Nephron (organoid): ENCODE data around the gene TIFAB.

Source experiments
- H3K27ac Mint-ChIP-seq, 3 experiments: 2 replicates each; pipeline ENCODE4 v1.8.0; 2020; ENCODE audit warnings: mixed read lengths in 3 of 3, mild to moderate bottlenecking in 2 of 3, moderate library complexity in 1 of 3
- H3K27me3 Mint-ChIP-seq: 2 replicates; pipeline ENCODE4 v1.8.0; 2021; ENCODE audit warnings: low read depth, mild to moderate bottlenecking, moderate library complexity, mixed read lengths
- H3K36me3 Mint-ChIP-seq: 2 replicates; pipeline ENCODE4 v1.8.0; 2020; ENCODE audit warnings: low read depth, mixed read lengths
- H3K4me1 Mint-ChIP-seq: 2 replicates; pipeline ENCODE4 v1.8.0; 2020; ENCODE audit warnings: mixed read lengths
- H3K4me3 Mint-ChIP-seq, 3 experiments: 2 replicates each; pipeline ENCODE4 v1.8.0; 2020; ENCODE audit warnings: mild to moderate bottlenecking in 3 of 3, mixed read lengths in 3 of 3, moderate library complexity in 2 of 3
- H3K9me3 Mint-ChIP-seq: 2 replicates; pipeline ENCODE4 v1.8.0; 2020; ENCODE audit warnings: mixed read lengths
- TF ChIP-seq, protein P1 (sequence below), 3 experiments: fragments of 200-600 bp; sonication (generic); IDR thresholded peaks; one replicate each; pipeline ENCODE4 v1.5.0; 2021; ENCODE audit warnings: antibody characterized with exemption in 3 of 3; ENCODE audit not compliant: unreplicated experiment in 3 of 3

TIFAB gene

GRCh38 chr5:135465391-135466122, 13.4 kb upstream of the TIFAB start:
- Mint-ChIP-seq H3K36me3 (no peaks in the 10 kb centered on the region), H3K4me1 (peaks cover 5% of the 10 kb centered on the region), H3K27me3 (peaks cover 92% of the 10 kb centered on the region), H3K9me3 (no peaks in the 10 kb centered on the region), H3K27ac (no peak overlapping the region), H3K4me3 (no peak overlapping the region)
- TF ChIP-seq, protein P1, sequence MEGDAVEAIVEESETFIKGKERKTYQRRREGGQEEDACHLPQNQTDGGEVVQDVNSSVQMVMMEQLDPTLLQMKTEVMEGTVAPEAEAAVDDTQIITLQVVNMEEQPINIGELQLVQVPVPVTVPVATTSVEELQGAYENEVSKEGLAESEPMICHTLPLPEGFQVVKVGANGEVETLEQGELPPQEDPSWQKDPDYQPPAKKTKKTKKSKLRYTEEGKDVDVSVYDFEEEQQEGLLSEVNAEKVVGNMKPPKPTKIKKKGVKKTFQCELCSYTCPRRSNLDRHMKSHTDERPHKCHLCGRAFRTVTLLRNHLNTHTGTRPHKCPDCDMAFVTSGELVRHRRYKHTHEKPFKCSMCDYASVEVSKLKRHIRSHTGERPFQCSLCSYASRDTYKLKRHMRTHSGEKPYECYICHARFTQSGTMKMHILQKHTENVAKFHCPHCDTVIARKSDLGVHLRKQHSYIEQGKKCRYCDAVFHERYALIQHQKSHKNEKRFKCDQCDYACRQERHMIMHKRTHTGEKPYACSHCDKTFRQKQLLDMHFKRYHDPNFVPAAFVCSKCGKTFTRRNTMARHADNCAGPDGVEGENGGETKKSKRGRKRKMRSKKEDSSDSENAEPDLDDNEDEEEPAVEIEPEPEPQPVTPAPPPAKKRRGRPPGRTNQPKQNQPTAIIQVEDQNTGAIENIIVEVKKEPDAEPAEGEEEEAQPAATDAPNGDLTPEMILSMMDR (IDR thresholded peaks at IDR 0.05; ENCODE audit: unreplicated experiment in 3 of 3), result no peak

DNA sequence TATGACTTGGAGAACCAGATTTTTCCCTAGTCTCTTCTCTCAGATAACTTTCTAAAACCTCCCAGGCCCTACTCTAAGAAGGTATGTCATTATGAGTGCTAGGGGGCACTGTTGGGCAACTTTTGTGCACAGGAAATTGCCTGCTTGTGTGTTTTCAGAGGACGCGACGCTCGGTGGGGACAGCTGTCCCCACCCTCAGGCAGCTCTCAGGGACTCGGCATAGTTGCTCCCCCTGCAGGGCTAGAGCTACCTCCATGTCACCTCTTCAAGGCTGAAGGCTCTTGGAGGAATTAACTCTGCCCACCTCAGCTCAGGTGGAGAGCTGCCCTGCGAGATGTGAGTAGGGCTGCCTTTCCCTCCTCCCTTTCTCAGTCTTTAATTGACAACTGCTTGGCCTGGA, 10.2 kb upstream of the TIFAB start:
- TF ChIP-seq, protein P1 (IDR thresholded peaks at IDR 0.05; ENCODE audit: unreplicated experiment in 3 of 3), result peak; percentile 29 to 63 (median 46)
- Mint-ChIP-seq H3K27me3 (peaks cover 80% of the 10 kb centered on the region), H3K27ac (no peak overlapping the region), H3K4me1 (peaks cover 13% of the 10 kb centered on the region), H3K9me3 (no peaks in the 10 kb centered on the region), H3K4me3 (no peak overlapping the region), H3K36me3 (no peaks in the 10 kb centered on the region)

DNA sequence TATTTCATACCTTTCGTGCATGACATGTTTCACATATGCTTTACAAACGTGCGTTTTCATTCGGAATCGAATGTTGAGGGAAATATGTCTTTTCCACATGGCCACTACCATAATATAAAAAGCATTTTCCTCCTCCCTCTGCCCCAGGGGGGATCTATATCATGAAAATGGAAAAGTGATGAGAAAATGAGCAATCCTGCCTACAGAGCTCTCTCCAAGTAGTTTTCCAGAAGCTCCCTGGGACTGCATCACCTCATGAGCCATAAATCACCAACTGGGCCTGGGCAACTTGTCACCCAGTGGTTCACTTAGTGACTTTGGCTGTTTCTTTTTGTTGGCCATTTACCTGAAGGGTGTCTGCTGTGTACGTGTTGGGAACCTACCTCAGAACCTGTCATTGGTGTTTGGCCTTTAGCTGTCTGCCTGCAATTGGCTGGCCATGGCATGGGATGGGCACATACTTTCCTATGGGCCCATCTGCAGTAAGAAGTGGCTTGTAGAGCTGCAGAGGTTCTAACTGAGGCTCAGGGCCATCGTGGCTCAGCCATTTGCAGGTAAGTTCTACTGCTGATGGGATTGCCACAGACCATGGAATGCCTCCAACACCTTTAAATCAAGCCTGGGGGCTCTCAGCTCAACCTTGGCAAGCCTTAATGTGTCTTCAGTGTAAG, 9.5 kb upstream of the TIFAB start:
- H3K4me3 Mint-ChIP-seq, result no peak overlapping the region
- H3K27me3 Mint-ChIP-seq, result peaks cover 78% of the 10 kb centered on the region
- H3K4me1 Mint-ChIP-seq, result peaks cover 13% of the 10 kb centered on the region
- H3K27ac Mint-ChIP-seq, result peak overlapping the region in 1 of 3 experiments; percentile 8
- H3K36me3 Mint-ChIP-seq, result no peaks in the 10 kb centered on the region
- TF ChIP-seq, protein P1 (IDR thresholded peaks at IDR 0.05; ENCODE audit: unreplicated experiment in 3 of 3), result no peak
- no peaks in the 10 kb centered on the region for H3K9me3 Mint-ChIP-seq

DNA sequence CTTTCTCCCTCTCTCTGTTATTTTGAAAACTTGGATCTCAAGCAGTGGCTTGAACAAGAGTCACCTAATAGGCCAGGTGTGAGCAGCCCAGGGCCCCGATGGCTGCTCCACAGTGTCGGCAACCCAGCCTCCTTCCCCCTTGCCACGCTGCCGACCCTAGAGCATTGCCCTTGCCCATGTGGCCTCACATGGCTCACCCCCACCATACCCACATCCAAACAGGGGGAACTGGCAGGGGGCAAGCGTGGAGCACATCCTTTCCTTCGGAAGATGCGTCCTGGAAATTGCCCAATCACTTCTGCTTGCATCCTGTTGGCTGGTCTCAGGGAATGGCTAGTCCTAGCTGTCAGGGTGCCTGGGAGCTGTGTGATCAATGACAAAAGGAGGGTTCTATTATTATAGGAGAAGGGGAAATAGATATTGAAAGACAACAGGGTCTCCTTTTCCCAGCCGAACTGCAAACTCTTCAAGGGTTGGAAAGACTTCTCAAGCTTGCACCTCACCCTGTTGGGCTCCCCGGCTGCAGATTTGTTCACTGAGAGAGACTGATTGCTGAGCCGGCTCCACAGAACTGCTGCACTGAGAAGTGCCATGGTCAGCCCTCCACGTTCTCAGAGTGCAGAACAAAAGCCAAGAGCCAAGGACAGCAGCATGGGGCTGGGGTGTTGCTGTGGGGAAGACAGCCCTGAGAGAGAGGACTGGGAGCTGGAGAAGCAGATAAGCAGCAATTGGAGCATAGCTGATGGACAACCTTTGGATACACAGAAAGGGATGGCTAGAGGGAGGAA, 8.3 kb upstream of the TIFAB start:
- Mint-ChIP-seq H3K4me3 (no peak overlapping the region), H3K27ac (no peak overlapping the region), H3K27me3 (peaks cover 72% of the 10 kb centered on the region), H3K4me1 (peaks cover 7% of the 10 kb centered on the region), H3K9me3 (no peaks in the 10 kb centered on the region), H3K36me3 (no peaks in the 10 kb centered on the region)
- TF ChIP-seq, protein P1 (IDR thresholded peaks at IDR 0.05; ENCODE audit: unreplicated experiment in 3 of 3), result no peak

DNA sequence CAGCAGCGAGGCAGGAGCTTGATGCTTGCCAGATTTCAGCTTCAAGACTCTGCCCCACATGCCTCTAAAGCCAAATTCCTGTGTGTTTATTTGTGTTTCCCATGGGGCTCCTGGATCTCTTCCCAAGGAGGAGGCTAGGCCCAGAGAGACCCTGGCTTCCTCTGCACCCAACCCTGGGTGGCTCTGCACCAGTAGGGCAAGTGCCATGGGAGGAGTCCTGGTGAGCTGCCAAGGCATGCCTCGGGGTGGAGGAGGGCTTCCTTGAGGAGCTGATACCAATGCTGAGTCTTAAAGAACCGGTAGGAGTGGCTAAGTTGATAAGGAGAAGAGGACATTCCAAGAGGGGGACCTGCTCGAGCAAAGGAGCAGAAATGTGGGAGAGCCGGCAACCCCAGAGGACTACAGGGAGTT, 6.8 kb upstream of the TIFAB start:
- peaks cover 7% of the 10 kb centered on the region for H3K4me1 Mint-ChIP-seq
- TF ChIP-seq, protein P1 (IDR thresholded peaks at IDR 0.05; ENCODE audit: unreplicated experiment in 3 of 3), result no peak
- no peaks in the 10 kb centered on the region for H3K36me3 Mint-ChIP-seq
- H3K4me3 Mint-ChIP-seq, result no peak overlapping the region
- no peak overlapping the region for H3K27ac Mint-ChIP-seq
- no peaks in the 10 kb centered on the region for H3K9me3 Mint-ChIP-seq
- peaks cover 56% of the 10 kb centered on the region for H3K27me3 Mint-ChIP-seq
